ENCODE data around the gene BLNK.

GRCh38 chr10:96261930-96262329 lies 9.4 kb downstream of the BLNK start:
- TF ChIP-seq CTCF (IDR thresholded peaks at IDR 0.05): no peak
- no peak for TF ChIP-seq ZFX (IDR thresholded peaks at IDR 0.05; ENCODE audit: borderline replicate concordance)

All from 22Rv1 (cell line).